Ishikawa (cell line): ENCODE data around the gene UGGT2.

ENCODE experiments used
- CEBPB ChIP-seq: IDR thresholded peaks from 2 replicates; pipeline ENCODE4 v1.6.1; 2012
- CREB1 ChIP-seq: IDR thresholded peaks from 2 replicates; pipeline ENCODE4 v1.6.1; 2012; ENCODE audit warnings: low read depth
- EGR1 ChIP-seq: IDR thresholded peaks from 2 replicates; pipeline ENCODE4 v1.6.1; 2012
- EP300 ChIP-seq: IDR thresholded peaks from 2 replicates; pipeline ENCODE4 v1.6.1; 2012; ENCODE audit warnings: borderline replicate concordance
- FOXM1 ChIP-seq: IDR thresholded peaks from 2 replicates; pipeline ENCODE4 v1.6.1; 2012; ENCODE audit warnings: low read depth, borderline replicate concordance
- NFIC ChIP-seq: IDR thresholded peaks from 2 replicates; pipeline ENCODE4 v1.6.1; 2012
- RAD21 ChIP-seq: IDR thresholded peaks from 2 replicates; pipeline ENCODE4 v1.6.1; 2012; ENCODE audit warnings: low read depth
- TAF1 ChIP-seq: IDR thresholded peaks from 2 replicates; pipeline ENCODE4 v1.6.1; 2012; ENCODE audit warnings: low read depth, mild to moderate bottlenecking
- TCF12 ChIP-seq: IDR thresholded peaks from 2 replicates; pipeline ENCODE4 v1.6.1; 2012; ENCODE audit warnings: low read depth
- TEAD4 ChIP-seq: IDR thresholded peaks from 2 replicates; pipeline ENCODE4 v1.6.1; 2012
- YY1 ChIP-seq: IDR thresholded peaks from 2 replicates; pipeline ENCODE4 v1.6.1; 2012; ENCODE audit warnings: low read depth
- ZBTB7A ChIP-seq: IDR thresholded peaks from 2 replicates; pipeline ENCODE4 v1.6.1; 2012; ENCODE audit warnings: low read depth
- TF ChIP-seq, protein P1 (sequence below): IDR thresholded peaks from 2 replicates; pipeline ENCODE4 v1.6.1; 2012
- TF ChIP-seq, protein P2 (sequence below): IDR thresholded peaks from 2 replicates; pipeline ENCODE4 v1.6.1; 2012; ENCODE audit warnings: low read depth, mild to moderate bottlenecking

- no peak for TF ChIP-seq FOXM1
- TF ChIP-seq EP300 = no peak
- TF ChIP-seq TEAD4 = no peak
- TF ChIP-seq YY1 = no peak
- no peak for TF ChIP-seq TAF1
- no peak for TF ChIP-seq TCF12
- TF ChIP-seq, protein P1, sequence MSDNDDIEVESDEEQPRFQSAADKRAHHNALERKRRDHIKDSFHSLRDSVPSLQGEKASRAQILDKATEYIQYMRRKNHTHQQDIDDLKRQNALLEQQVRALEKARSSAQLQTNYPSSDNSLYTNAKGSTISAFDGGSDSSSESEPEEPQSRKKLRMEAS = no peak
- TF ChIP-seq NFIC = no peak
- TF ChIP-seq CEBPB = no peak
- TF ChIP-seq RAD21 = no peak
- TF ChIP-seq, protein P2, sequence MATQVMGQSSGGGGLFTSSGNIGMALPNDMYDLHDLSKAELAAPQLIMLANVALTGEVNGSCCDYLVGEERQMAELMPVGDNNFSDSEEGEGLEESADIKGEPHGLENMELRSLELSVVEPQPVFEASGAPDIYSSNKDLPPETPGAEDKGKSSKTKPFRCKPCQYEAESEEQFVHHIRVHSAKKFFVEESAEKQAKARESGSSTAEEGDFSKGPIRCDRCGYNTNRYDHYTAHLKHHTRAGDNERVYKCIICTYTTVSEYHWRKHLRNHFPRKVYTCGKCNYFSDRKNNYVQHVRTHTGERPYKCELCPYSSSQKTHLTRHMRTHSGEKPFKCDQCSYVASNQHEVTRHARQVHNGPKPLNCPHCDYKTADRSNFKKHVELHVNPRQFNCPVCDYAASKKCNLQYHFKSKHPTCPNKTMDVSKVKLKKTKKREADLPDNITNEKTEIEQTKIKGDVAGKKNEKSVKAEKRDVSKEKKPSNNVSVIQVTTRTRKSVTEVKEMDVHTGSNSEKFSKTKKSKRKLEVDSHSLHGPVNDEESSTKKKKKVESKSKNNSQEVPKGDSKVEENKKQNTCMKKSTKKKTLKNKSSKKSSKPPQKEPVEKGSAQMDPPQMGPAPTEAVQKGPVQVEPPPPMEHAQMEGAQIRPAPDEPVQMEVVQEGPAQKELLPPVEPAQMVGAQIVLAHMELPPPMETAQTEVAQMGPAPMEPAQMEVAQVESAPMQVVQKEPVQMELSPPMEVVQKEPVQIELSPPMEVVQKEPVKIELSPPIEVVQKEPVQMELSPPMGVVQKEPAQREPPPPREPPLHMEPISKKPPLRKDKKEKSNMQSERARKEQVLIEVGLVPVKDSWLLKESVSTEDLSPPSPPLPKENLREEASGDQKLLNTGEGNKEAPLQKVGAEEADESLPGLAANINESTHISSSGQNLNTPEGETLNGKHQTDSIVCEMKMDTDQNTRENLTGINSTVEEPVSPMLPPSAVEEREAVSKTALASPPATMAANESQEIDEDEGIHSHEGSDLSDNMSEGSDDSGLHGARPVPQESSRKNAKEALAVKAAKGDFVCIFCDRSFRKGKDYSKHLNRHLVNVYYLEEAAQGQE = no peak
- no peak for TF ChIP-seq CREB1
- TF ChIP-seq ZBTB7A = no peak
- no peak for TF ChIP-seq EGR1
These were observed 289.6 kb downstream of the UGGT2 start for GRCh38 chr13:95763601-95764000.
